HG03175 (cell line): ENCODE results near the gene PSTK.

Source experiments
- ATAC-seq: cut with Tn5 transposase; IDR thresholded peaks from one replicate; pipeline ENCODE4 v1.9.1; 2021; ENCODE audit warnings: mild to moderate bottlenecking, moderate library complexity; ENCODE audit not compliant: unreplicated experiment

The PSTK gene

DNA sequence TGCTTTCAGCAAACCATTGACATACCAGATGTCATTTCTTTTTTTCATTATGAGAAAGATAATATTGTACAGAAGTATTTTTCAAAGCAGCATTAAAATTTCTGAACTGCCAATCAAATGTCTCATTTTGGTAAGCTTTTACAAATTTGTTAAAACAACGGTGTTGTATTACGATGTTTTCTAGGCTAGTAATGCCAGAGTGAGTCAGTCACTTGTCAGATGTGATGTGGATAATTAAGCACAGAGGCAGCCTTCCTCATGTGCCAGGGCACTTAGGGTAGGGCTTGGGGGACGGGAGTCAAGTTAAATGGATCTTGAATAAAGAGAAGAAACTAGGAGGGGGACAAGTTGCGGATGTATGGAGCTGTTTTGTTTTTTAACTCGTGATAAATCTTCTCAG is 10.1 kb downstream of the PSTK start:
- ATAC-seq = no peak

DNA sequence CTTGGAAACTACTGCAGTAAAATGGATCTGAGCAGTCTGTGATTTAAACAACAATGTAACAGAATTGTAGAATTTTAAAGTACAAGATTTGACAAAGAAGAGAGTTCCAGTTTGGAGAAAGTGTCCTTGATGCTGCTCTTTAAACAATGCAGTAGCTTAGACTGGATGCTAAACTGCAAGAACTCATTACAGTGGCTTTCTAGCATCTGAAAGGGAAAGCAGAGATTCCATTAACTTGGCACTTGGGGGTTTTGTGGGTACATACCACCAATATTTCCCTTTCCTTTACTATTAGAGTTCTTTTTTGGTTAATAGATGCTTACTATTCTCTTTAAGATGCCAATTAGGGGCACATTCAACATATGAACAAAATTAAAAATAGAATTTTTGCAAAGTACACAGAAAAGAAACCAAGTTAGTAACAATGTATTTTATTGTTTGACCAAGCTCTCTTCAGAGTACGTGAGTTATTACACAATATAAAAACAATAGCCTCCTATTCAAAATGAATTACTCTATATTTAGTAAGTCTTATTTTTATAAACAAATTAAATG is 11.9 kb downstream of the PSTK start:
- no peak for ATAC-seq

DNA sequence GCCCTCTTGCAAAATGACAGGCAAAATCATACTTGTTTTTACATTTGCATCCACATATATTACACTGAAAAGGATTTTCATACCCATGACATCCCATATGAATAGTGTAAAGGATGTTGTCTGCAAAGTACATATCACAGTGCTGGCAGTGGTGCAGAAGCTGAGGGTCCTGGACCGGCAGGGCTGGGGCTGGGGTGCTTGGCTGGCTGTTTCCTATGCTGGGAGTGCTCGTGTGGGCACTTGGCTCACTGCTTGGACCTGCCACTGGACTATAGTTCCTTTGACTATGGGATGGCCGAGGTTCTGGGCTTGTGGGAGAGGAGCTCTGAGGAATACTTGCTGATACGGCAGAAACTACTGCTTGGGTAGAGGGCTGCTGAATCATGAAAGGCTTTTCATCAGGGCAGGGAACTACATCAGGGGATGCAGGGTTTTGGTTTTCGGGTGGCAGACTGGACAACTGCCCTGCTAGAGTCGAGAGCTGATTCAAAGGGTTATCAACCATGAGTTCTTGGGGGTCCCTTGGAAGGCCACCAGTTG is 13.7 kb downstream of the PSTK start:
- no peak for ATAC-seq

GRCh38 chr10:122995936-122996335 is 15.7 kb downstream of the PSTK start:
- ATAC-seq = no peak

DNA sequence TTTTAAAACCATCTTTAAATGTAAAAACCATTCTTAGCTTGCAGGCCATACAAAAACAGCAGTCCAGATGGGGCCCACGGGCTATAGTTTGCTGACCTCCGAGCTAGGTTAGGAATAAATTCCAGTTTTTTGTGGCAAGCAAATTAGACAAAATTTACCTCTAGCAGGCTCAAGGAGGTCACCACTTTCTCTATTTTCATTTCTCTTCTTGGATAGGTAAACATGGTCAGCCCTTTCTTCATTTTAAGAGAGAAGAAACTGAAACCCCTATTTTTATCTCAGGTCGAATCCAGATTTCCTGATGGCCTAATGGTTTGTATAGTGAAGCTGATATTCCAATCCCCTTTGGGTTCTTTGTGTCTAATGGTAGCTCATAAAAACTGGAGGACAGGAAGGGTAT is 17.7 kb downstream of the PSTK start:
- no peak for ATAC-seq

DNA sequence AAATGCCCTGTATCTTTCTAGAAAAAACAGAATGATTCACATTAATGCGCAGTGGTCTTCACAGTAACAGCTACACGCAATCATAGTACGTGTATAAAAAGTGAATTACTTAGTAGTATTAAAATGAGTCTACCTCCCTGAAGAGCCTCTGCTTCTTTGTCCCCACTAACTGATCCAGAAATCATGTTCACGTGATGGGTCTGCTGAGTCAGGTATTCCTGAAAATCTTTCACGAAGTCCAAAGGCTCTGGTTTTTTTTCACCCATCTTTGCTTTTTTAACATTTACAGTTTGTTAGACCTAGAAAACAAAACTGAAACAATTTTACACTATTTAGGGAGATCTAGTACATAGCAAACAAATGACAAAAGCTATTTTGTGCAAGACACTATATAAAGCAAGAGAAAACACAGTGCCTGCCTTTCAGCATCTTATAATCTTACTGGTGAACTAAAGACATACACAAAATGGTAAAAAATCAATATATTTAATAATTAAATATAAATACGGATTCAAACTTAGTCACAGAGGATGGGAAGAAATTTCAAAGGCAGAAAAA is 18.2 kb downstream of the PSTK start:
- ATAC-seq = no peak

DNA sequence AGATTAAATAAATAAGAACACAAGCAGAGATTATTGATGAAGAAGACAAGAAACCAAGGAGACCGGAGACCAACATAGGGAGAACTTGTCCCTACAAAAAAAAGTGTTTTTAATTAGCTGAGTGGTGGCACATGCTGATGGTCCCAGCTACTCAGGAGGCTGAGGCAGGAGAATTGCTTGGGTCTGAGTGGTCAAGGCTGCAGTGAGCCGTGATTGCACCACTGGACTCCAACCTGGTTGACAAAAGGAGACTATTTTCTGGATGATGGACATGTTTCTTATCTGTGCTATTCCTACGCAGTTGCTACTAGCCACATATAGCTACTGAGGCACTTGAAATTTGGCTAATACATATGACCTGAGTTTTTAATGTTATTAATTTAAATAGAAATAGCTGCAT is 18.7 kb downstream of the PSTK start:
- ATAC-seq = no peak

GRCh38 chr10:122999347-122999746 is 19.1 kb downstream of the PSTK start:
- no peak for ATAC-seq

- no peak for ATAC-seq
Measured at GRCh38 chr10:123000155-123000554, 20.0 kb downstream of the PSTK start.

DNA sequence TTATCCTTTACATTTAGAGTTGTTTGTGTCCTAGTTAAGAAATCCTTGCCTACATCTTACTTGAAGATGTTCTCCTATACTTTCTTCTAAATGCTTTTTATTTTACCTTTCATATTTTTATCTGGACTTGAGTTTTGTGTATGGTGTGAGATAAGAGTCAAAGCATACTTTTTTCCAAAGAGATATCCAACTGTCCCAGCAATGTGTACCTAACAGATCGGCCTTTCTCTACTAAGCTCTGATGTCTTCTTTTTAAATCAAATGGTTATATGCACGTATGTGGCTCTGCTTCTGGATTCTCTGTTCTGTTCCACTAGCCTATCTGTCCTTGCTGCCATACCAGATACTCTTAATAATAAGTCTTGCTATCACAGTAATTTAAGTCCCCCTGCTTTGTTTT is 21.2 kb downstream of the PSTK start:
- ATAC-seq = no peak

- no peak for ATAC-seq
Measured at GRCh38 chr10:123004298-123004697, 24.1 kb downstream of the PSTK start.

DNA sequence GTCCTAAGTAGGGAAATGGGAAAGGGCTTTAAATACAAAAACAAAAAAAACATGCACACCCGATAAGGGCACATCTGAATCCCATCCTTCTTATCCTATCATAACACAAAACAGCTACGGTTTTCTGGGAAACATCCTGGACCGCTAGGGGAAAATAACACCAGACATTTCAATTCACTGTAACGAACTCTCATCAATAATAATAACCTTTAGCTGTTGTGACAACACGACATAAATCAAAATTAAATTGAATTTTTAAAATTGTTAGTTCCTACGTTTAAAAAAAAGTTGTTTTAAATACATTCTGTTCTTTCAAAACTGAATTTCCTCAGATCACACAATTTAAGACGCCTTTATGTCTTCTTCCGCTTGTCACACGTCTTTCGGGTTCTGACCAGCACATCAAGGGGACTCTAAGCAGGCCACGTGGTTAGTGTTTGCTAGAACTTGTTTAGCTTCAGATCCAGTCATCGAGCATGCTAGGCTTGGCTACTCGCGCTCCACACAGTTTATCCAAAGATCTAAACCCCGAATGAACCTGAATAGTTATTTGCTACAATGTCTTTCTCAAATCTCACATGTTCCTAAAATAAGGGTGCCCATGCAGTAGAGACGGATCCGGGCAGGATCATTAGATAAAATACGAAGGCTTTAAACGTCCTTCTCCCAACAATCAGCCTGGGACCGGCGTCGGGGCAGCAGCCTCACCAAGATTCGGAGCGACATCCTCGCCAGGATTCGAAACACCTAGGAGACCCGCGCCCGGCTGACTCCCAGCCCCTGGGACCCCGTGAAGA is 27.6 kb downstream of the PSTK start:
- ATAC-seq = peak; percentile 44

DNA sequence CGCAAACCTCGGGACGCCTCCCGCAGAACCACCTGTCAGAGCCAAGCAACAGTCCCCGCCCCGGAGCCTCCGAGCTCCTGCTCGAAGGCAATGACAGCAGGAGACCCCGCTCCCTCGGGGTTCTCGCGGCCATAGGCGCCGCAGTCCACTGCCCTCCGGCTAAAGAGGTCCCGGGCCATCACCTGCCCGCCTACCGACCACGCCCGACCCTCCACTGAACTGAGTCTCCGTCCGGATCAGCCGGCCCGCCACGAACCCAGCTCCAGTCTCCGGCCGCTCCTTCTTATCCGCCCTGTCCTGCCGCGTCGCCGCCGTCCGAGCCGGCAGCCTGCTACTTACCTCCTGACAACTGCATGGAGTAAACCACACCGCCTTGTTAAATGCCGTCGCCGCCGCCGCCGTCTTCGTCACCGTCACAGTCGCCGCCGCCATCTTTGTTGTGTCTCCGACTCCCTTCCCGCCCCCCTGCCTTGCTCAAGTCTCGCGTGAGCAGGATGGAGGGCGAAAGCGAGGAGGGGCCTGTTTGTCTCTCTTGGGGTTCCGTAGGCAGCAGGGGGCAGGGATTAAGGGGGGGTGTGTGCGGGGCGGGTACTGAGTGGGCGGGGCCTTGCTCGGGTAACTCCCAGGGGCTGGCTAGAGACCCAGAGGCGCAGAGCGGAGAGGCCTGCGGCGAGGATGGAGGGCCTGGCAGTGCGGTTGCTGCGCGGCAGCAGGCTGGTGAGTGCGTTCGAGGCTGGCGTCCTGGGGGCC is 28.3 kb downstream of the PSTK start, which contains the start of the genes ACADSB and IKZF5:
Gene ACADSB, plus strand, starts transcription at position 652 of the 750 bp plus-strand sequence. Its CDS starts 24 bp downstream, at position 676.
Gene IKZF5, minus strand, starts transcription at position 441 of the 750 bp plus-strand sequence. CDS start 10,170 bp downstream, outside the sequence.
- peak; percentile 83 for ATAC-seq

GRCh38 chr10:123009105-123009820 is 29.1 kb downstream of the PSTK start:
- peak; percentile 6 for ATAC-seq

GRCh38 chr10:123011987-123012386 is 31.8 kb downstream of the PSTK start:
- no peak for ATAC-seq

DNA sequence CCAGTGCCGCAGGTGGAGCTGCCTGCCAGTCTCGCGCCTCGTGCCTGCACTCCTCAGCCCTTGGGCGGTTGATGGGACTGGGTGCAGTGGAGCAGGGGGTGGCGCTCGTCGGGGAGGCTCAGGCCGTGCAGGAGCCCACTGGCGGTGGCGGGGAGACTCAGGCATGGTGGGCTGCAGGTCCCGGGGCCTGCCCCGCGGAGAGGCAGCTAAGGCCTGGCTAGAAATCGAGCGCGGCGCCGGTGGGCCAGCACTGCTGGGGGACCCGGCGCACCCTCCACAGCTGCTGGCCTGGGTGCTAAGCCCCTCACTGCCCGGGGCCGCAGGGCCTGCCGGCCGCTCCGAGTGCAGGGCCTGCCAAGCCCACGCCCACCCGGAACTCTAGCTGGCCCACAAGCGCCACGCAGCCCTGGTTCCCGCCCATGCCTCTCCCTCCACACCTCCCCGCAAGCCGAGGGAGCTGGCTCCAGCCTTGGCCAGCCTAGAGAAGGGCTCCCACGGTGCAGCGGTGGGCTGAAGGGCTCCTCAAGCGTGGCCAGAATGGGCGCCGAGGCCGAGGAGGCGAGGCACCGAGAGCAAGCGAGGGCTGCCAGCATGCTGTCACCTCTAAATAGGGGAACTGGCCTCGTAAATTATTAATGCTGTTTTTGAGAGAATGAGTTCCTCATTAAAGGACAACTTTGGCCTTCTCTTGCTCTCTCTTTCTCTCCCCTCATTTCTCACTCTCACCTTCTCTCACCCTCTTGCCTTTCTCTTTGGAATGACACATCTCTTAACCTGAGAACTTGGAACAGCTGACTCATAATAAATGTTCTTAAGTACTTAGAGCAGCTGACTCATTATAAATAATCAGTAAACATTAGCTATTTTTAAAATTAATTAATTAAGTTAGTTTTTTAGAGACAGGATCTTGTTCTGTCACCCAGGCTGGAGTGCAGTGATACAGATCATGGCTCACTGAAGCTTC is 33.5 kb downstream of the PSTK start:
- ATAC-seq = no peak

- no peak for ATAC-seq
Measured at GRCh38 chr10:123014772-123015171, 34.6 kb downstream of the PSTK start.

DNA sequence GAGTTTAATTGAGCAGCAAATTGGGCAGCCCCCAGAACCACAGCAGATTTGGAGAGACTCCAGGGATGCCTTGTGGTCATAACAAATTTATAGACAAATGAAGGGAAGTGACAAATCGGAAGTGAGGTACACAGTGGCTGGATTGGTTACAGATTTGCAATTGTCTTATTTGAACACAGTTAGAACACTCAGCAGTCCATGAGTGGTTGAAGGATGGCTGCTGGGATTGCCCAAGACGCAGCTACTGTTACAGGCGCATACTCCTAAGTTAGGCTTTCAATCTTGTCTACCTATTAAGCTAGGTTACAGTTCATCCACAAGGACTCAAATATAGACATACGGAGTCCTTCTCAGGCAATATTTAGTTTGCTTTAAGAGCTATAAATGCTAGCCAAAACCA is 36.0 kb downstream of the PSTK start:
- no peak for ATAC-seq

DNA sequence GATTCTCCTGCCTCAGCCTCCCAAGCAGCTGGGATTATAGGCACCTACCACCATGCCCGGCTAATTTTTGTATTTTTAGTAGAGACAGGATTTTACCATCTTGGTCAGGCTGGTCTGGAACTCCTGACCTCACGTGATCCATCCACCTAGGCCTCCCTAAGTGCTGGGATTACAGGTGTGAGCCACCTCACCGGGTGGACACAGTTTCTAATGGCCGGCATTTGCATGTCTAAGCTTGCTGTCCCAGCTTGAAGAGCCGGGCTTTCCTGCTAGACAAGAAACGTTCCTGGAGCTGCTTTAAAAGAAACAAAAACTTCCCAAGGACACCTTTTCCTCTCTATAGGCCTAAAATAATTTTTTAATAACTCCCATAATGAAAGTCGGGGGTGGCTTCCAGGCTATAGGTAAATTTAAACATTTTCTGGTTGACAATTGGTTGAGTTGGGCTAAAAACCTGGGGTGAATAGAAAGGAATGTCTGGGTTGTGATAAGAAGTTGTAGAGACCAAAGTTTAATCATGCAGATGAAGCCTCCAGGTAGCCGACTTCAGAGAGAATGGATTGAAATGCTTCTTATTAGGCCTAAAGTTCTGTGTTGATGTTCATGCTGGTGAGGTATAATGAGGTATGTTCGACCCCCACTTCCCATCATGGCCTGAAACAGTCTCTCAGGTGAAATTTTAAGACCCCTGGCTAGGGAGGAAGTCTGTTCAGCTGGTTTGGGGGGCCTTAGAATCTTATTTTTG is 37.4 kb downstream of the PSTK start:
- no peak for ATAC-seq
